Hepatocyte (in vitro differentiated cells): ENCODE measurements around the gene SORCS2.

Experiments used
- CTCF ChIP-seq: fragments of 200-600 bp; sonication (generic); IDR thresholded peaks from 2 replicates; pipeline ENCODE4 v1.5.1; 2016; ENCODE audit warnings: antibody characterized with exemption, mild to moderate bottlenecking; ENCODE audit not compliant: poor library complexity
- EZH2 ChIP-seq: fragments of 200-600 bp; sonication (generic); IDR thresholded peaks from 2 replicates; pipeline ENCODE4 v1.6.1; 2016; ENCODE audit warnings: antibody characterized with exemption, mild to moderate bottlenecking, borderline replicate concordance

GRCh38 chr4:7313991-7314390 lies 121.7 kb downstream of the SORCS2 start:
- TF ChIP-seq CTCF, result no peak
- TF ChIP-seq EZH2, result no peak
